Thyroid gland (tissue), 4 donors: ENCODE results near the gene PDGFA. TPM values are rescaled to one million over a fixed set of nuclear protein-coding genes. Genes with fewer than 3 reads are reported as not detected.

Experiments
- DNase-seq, 2 donors: peaks; one replicate each; pipeline ENCODE4 v3.0.0-alpha.2; 2019
- H3K27ac ChIP-seq, 3 donors: fragments of 200-600 bp; sonication (generic); 1 replicate in 2 of 3; 2 replicates in 1 of 3; pipeline ENCODE4 v1.5.1; 2016 to 2019; ENCODE audit warnings: mild to moderate bottlenecking in 1 of 3, moderate library complexity in 1 of 3
- H3K27me3 ChIP-seq: fragments of 200-600 bp; sonication (generic); one replicate; pipeline ENCODE4 v1.5.1; 2019
- H3K36me3 ChIP-seq, 2 donors: fragments of 200-600 bp; sonication (generic); one replicate each; pipeline ENCODE4 v1.5.1; 2016 to 2019
- H3K4me1 ChIP-seq, 2 donors: fragments of 200-600 bp; sonication (generic); one replicate each; pipeline ENCODE4 v1.5.1; 2017 to 2019
- H3K4me3 ChIP-seq, 3 donors: fragments of 200-600 bp; sonication (generic); replicated peaks in 1 of 3; 1 replicate in 2 of 3; 2 replicates in 1 of 3; pipeline ENCODE4 v1.5.1; 2016; ENCODE audit warnings: mild to moderate bottlenecking in 1 of 3
- H3K9me3 ChIP-seq: fragments of 200-600 bp; sonication (generic); one replicate; pipeline ENCODE4 v1.5.1; 2017
- CTCF ChIP-seq, 6 experiments: fragments of 200-600 bp in 3 of 6; fragments of 450-650 bp in 3 of 6; sonication (generic) in 3 of 6; IDR thresholded peaks; one replicate each; pipeline ENCODE4 v1.5.1; 2016 to 2019; ENCODE audit warnings: antibody characterized with exemption in 6 of 6, mild to moderate bottlenecking in 2 of 6, inconsistent platforms in 1 of 6, moderate library complexity in 1 of 6
- POLR2A ChIP-seq, 2 donors: fragments of 450-650 bp; IDR thresholded peaks; one replicate each; pipeline ENCODE4 v1.6.1; 2017; ENCODE audit warnings: antibody characterized with exemption in 2 of 2, mild to moderate bottlenecking in 2 of 2, moderate library complexity in 1 of 2
- WGBS, 2 donors: methylation state at CpG; one replicate each; pipeline ENCODE4 v1.1.5; 2017; 5-methylcytosine and 5-hydroxymethylcytosine counted together
- intact Hi-C: fragments of 100-400 bp; cut with DNase I; formaldehyde crosslinking; loops from one replicate; pipeline ENCODE4 v1.15.1; 2023
- total RNA-seq, 4 donors: library from RNA; depleted of rRNA; stranded (reverse); fragments of >200 nt; gene quantifications; one replicate each; pipeline ENCODE4 v1.2.3, GENCODE V29; 2016

The PDGFA gene
- total RNA-seq, 4 donors from 2014 or later: 6.6 to 20.0 (median 10.8) TPM

GRCh38 chr7:471866-472639 lies 47.6 kb downstream of the PDGFA start:
- TF ChIP-seq POLR2A (IDR thresholded peaks at IDR 0.05): no peak
- no peak for TF ChIP-seq CTCF (IDR thresholded peaks at IDR 0.05)
- no peaks in the 10 kb centered on the region for H3K9me3 ChIP-seq
- WGBS, 2 donors: 52 to 54% methylated on average over 15 to 22 of the region's 26 CpGs
- DNase-seq: peak; percentile 26 to 31
- peaks cover 0 to 11% of the 10 kb centered on the region in 2 donors for H3K4me1 ChIP-seq
- no peak overlapping the region for H3K4me3 ChIP-seq
- no peaks in the 10 kb centered on the region for H3K36me3 ChIP-seq
- H3K27ac ChIP-seq: no peak overlapping the region
- intact Hi-C loops: no loop called here
- no peaks in the 10 kb centered on the region for H3K27me3 ChIP-seq

GRCh38 chr7:471191-471865 lies 48.3 kb downstream of the PDGFA start:
- WGBS, 2 donors: 86 to 87% methylated on average over 9 to 12 of the region's 21 CpGs
- intact Hi-C loops: no loop called here
- no peaks in the 10 kb centered on the region for H3K9me3 ChIP-seq
- TF ChIP-seq CTCF (IDR thresholded peaks at IDR 0.05): no peak
- no peak for TF ChIP-seq POLR2A (IDR thresholded peaks at IDR 0.05)
- no peak overlapping the region for H3K4me3 ChIP-seq
- H3K36me3 ChIP-seq: no peaks in the 10 kb centered on the region
- H3K4me1 ChIP-seq: peaks cover 0 to 11% of the 10 kb centered on the region in 2 donors
- no peak for DNase-seq
- H3K27ac ChIP-seq: no peak overlapping the region
- no peaks in the 10 kb centered on the region for H3K27me3 ChIP-seq

GRCh38 chr7:469563-469961 lies 50.1 kb downstream of the PDGFA start:
- Histone ChIP-seq H3K27me3 (no peaks in the 10 kb centered on the region), H3K4me3 (no peak overlapping the region), H3K9me3 (no peaks in the 10 kb centered on the region), H3K4me1 (peaks cover 0 to 15% of the 10 kb centered on the region in 2 donors), H3K27ac (peak overlapping the region in 1 of 3 donors; percentile 10), H3K36me3 (no peaks in the 10 kb centered on the region)
- intact Hi-C loops: no loop called here
- TF ChIP-seq CTCF (IDR thresholded peaks at IDR 0.05) (no peak), POLR2A (IDR thresholded peaks at IDR 0.05) (no peak)
- WGBS, 2 donors: 87 to 89% methylated on average over 17 of the region's 17 CpGs
- no peak for DNase-seq

GRCh38 chr7:468681-469562 lies 50.7 kb downstream of the PDGFA start:
- Histone ChIP-seq H3K36me3 (no peaks in the 10 kb centered on the region), H3K4me1 (peaks cover 0 to 16% of the 10 kb centered on the region in 2 donors), H3K27ac (peak overlapping the region in 1 of 3 donors; percentile 10), H3K9me3 (no peaks in the 10 kb centered on the region), H3K4me3 (no peak overlapping the region), H3K27me3 (no peaks in the 10 kb centered on the region)
- WGBS, 2 donors: 73 to 85% methylated on average over 15 to 16 of the region's 16 CpGs
- intact Hi-C loops: no loop called here
- no peak for TF ChIP-seq POLR2A (IDR thresholded peaks at IDR 0.05)
- no peak for TF ChIP-seq CTCF (IDR thresholded peaks at IDR 0.05)
- no peak for DNase-seq
